Measurements from ENCODE around the gene GRB2.

The GRB2 gene

GRCh38 chr17:75327757-75328156 is 77.7 kb downstream of the GRB2 start:
- no peaks in the 10 kb centered on the region for H3K9me3 ChIP-seq (ENCODE audit: control insufficient read depth, low read depth, low read length)
- H3K9ac ChIP-seq (ENCODE audit: low read length): no peak overlapping the region
- H3K27me3 ChIP-seq (ENCODE audit: control insufficient read depth, insufficient read depth, low read length): no peaks in the 10 kb centered on the region
- peaks cover 11% of the 10 kb centered on the region for H3K4me1 ChIP-seq (ENCODE audit: control insufficient read depth, low read depth, low read length)
- H3K4me3 ChIP-seq (ENCODE audit: low read length): no peak overlapping the region
- no peak overlapping the region for H3K27ac ChIP-seq (ENCODE audit: low read length)
- peaks cover 5% of the 10 kb centered on the region for H3K36me3 ChIP-seq (ENCODE audit: control insufficient read depth, low read depth, low read length)

GRCh38 chr17:75326226-75326848 is 79.1 kb downstream of the GRB2 start:
- Histone ChIP-seq H3K9ac (ENCODE audit: low read length) (no peak overlapping the region), H3K9me3 (ENCODE audit: control insufficient read depth, low read depth, low read length) (no peaks in the 10 kb centered on the region), H3K4me1 (ENCODE audit: control insufficient read depth, low read depth, low read length) (peaks cover 9% of the 10 kb centered on the region), H3K4me3 (ENCODE audit: low read length) (no peak overlapping the region), H3K27me3 (ENCODE audit: control insufficient read depth, insufficient read depth, low read length) (no peaks in the 10 kb centered on the region), H3K27ac (ENCODE audit: low read length) (no peak overlapping the region), H3K36me3 (ENCODE audit: control insufficient read depth, low read depth, low read length) (peaks cover 5% of the 10 kb centered on the region)

GRCh38 chr17:75325827-75326225 is 79.7 kb downstream of the GRB2 start:
- H3K4me3 ChIP-seq (ENCODE audit: low read length): no peak overlapping the region
- H3K9ac ChIP-seq (ENCODE audit: low read length): no peak overlapping the region
- no peaks in the 10 kb centered on the region for H3K9me3 ChIP-seq (ENCODE audit: control insufficient read depth, low read depth, low read length)
- peaks cover 4% of the 10 kb centered on the region for H3K36me3 ChIP-seq (ENCODE audit: control insufficient read depth, low read depth, low read length)
- H3K27ac ChIP-seq (ENCODE audit: low read length): no peak overlapping the region
- H3K27me3 ChIP-seq (ENCODE audit: control insufficient read depth, insufficient read depth, low read length): no peaks in the 10 kb centered on the region
- peaks cover 8% of the 10 kb centered on the region for H3K4me1 ChIP-seq (ENCODE audit: control insufficient read depth, low read depth, low read length)

GRCh38 chr17:75325348-75325747 is 80.1 kb downstream of the GRB2 start:
- no peaks in the 10 kb centered on the region for H3K27me3 ChIP-seq (ENCODE audit: control insufficient read depth, insufficient read depth, low read length)
- no peaks in the 10 kb centered on the region for H3K9me3 ChIP-seq (ENCODE audit: control insufficient read depth, low read depth, low read length)
- H3K36me3 ChIP-seq (ENCODE audit: control insufficient read depth, low read depth, low read length): peaks cover 3% of the 10 kb centered on the region
- no peak overlapping the region for H3K4me3 ChIP-seq (ENCODE audit: low read length)
- H3K27ac ChIP-seq (ENCODE audit: low read length): no peak overlapping the region
- H3K9ac ChIP-seq (ENCODE audit: low read length): no peak overlapping the region
- peaks cover 8% of the 10 kb centered on the region for H3K4me1 ChIP-seq (ENCODE audit: control insufficient read depth, low read depth, low read length)

GRCh38 chr17:75321506-75321905 is 84.0 kb downstream of the GRB2 start:
- Histone ChIP-seq H3K9me3 (ENCODE audit: control insufficient read depth, low read depth, low read length) (no peaks in the 10 kb centered on the region), H3K9ac (ENCODE audit: low read length) (no peak overlapping the region), H3K4me3 (ENCODE audit: low read length) (no peak overlapping the region), H3K27me3 (ENCODE audit: control insufficient read depth, insufficient read depth, low read length) (no peaks in the 10 kb centered on the region), H3K4me1 (ENCODE audit: control insufficient read depth, low read depth, low read length) (peaks cover 9% of the 10 kb centered on the region), H3K36me3 (ENCODE audit: control insufficient read depth, low read depth, low read length) (peaks cover 3% of the 10 kb centered on the region), H3K27ac (ENCODE audit: low read length) (no peak overlapping the region)

GRCh38 chr17:75319904-75320691 is 85.4 kb downstream of the GRB2 start:
- no peaks in the 10 kb centered on the region for H3K9me3 ChIP-seq (ENCODE audit: control insufficient read depth, low read depth, low read length)
- H3K27ac ChIP-seq (ENCODE audit: low read length): no peak overlapping the region
- H3K4me1 ChIP-seq (ENCODE audit: control insufficient read depth, low read depth, low read length): peaks cover 3% of the 10 kb centered on the region
- H3K27me3 ChIP-seq (ENCODE audit: control insufficient read depth, insufficient read depth, low read length): no peaks in the 10 kb centered on the region
- no peak overlapping the region for H3K4me3 ChIP-seq (ENCODE audit: low read length)
- no peak overlapping the region for H3K9ac ChIP-seq (ENCODE audit: low read length)
- peaks cover 3% of the 10 kb centered on the region for H3K36me3 ChIP-seq (ENCODE audit: control insufficient read depth, low read depth, low read length)

GRCh38 chr17:75318615-75319222 is 86.8 kb downstream of the GRB2 start:
- peaks cover 3% of the 10 kb centered on the region for H3K36me3 ChIP-seq (ENCODE audit: control insufficient read depth, low read depth, low read length)
- no peaks in the 10 kb centered on the region for H3K9me3 ChIP-seq (ENCODE audit: control insufficient read depth, low read depth, low read length)
- no peak overlapping the region for H3K9ac ChIP-seq (ENCODE audit: low read length)
- no peaks in the 10 kb centered on the region for H3K27me3 ChIP-seq (ENCODE audit: control insufficient read depth, insufficient read depth, low read length)
- no peak overlapping the region for H3K4me3 ChIP-seq (ENCODE audit: low read length)
- peaks cover 3% of the 10 kb centered on the region for H3K4me1 ChIP-seq (ENCODE audit: control insufficient read depth, low read depth, low read length)
- H3K27ac ChIP-seq (ENCODE audit: low read length): no peak overlapping the region

GRCh38 chr17:75318211-75318610 is 87.3 kb downstream of the GRB2 start:
- Histone ChIP-seq H3K9me3 (ENCODE audit: control insufficient read depth, low read depth, low read length) (no peaks in the 10 kb centered on the region), H3K36me3 (ENCODE audit: control insufficient read depth, low read depth, low read length) (peaks cover 3% of the 10 kb centered on the region), H3K9ac (ENCODE audit: low read length) (no peak overlapping the region), H3K27me3 (ENCODE audit: control insufficient read depth, insufficient read depth, low read length) (no peaks in the 10 kb centered on the region), H3K4me3 (ENCODE audit: low read length) (no peak overlapping the region), H3K4me1 (ENCODE audit: control insufficient read depth, low read depth, low read length) (peaks cover 3% of the 10 kb centered on the region), H3K27ac (ENCODE audit: low read length) (no peak overlapping the region)

GRCh38 chr17:75317671-75318070 is 87.8 kb downstream of the GRB2 start:
- Histone ChIP-seq H3K4me3 (ENCODE audit: low read length) (no peak overlapping the region), H3K36me3 (ENCODE audit: control insufficient read depth, low read depth, low read length) (peaks cover 3% of the 10 kb centered on the region), H3K4me1 (ENCODE audit: control insufficient read depth, low read depth, low read length) (peaks cover 3% of the 10 kb centered on the region), H3K27me3 (ENCODE audit: control insufficient read depth, insufficient read depth, low read length) (no peaks in the 10 kb centered on the region), H3K27ac (ENCODE audit: low read length) (no peak overlapping the region), H3K9ac (ENCODE audit: low read length) (no peak overlapping the region), H3K9me3 (ENCODE audit: control insufficient read depth, low read depth, low read length) (no peaks in the 10 kb centered on the region)

- Histone ChIP-seq H3K4me1 (ENCODE audit: control insufficient read depth, low read depth, low read length) (peaks cover 3% of the 10 kb centered on the region), H3K27ac (ENCODE audit: low read length) (no peak overlapping the region), H3K27me3 (ENCODE audit: control insufficient read depth, insufficient read depth, low read length) (no peaks in the 10 kb centered on the region), H3K4me3 (ENCODE audit: low read length) (no peak overlapping the region), H3K36me3 (ENCODE audit: control insufficient read depth, low read depth, low read length) (peaks cover 3% of the 10 kb centered on the region), H3K9me3 (ENCODE audit: control insufficient read depth, low read depth, low read length) (no peaks in the 10 kb centered on the region), H3K9ac (ENCODE audit: low read length) (no peak overlapping the region)
These were observed 89.2 kb downstream of the GRB2 start for GRCh38 chr17:75316253-75316652.

GRCh38 chr17:75315541-75316243 is 89.8 kb downstream of the GRB2 start:
- Histone ChIP-seq H3K9ac (ENCODE audit: low read length) (no peak overlapping the region), H3K4me1 (ENCODE audit: control insufficient read depth, low read depth, low read length) (peaks cover 3% of the 10 kb centered on the region), H3K27me3 (ENCODE audit: control insufficient read depth, insufficient read depth, low read length) (no peaks in the 10 kb centered on the region), H3K27ac (ENCODE audit: low read length) (no peak overlapping the region), H3K9me3 (ENCODE audit: control insufficient read depth, low read depth, low read length) (no peaks in the 10 kb centered on the region), H3K4me3 (ENCODE audit: low read length) (no peak overlapping the region), H3K36me3 (ENCODE audit: control insufficient read depth, low read depth, low read length) (peaks cover 2% of the 10 kb centered on the region)
